H1 (cell line): ENCODE measurements around the gene ULK1. TPM values are rescaled to one million over a fixed set of nuclear protein-coding genes. Genes with fewer than 3 reads are reported as not detected.

Experiments
- CTCF ChIA-PET: fragments of 300-600 bp; sonication (Branson Sonifier 250); formaldehyde crosslinking; loops from one replicate; lab custom pipeline; 2021; ENCODE audit not compliant: partially characterized antibody; lab: Charles Lee
- POLR2A ChIA-PET: fragments of 300-600 bp; sonication (Branson Sonifier 250); formaldehyde crosslinking; loops from one replicate; lab custom pipeline; 2021; ENCODE audit warnings: inconsistent platforms; ENCODE audit not compliant: partially characterized antibody; lab: Charles Lee
- DNase-seq, 2 experiments: peaks; one replicate each; pipeline versions ENCODE4 v3.0.0 to v3.0.0-alpha.2; 2010 to 2022; ENCODE audit warnings: low spot score in 2 of 2, low read depth in 1 of 2, mixed read lengths in 1 of 2
- FAIRE-seq: peaks from 2 replicates; lab custom pipeline; 2011; peaks lifted over from hg19 to GRCh38; lab: Jason Lieb, UNC
- H2AFZ ChIP-seq: 2 replicates; pipeline ENCODE4 v1.8.1; 2012; ENCODE audit warnings: low read length, inconsistent platforms
- H2AK5ac ChIP-seq: 2 replicates; pipeline ENCODE4 v1.6.1; 2013; ENCODE audit warnings: low read depth, low read length
- H2BK120ac ChIP-seq: replicated peaks from 2 replicates; pipeline ENCODE3; 2013; ENCODE audit warnings: low read depth, low read length, inconsistent platforms
- H2BK12ac ChIP-seq: 2 replicates; pipeline ENCODE4 v1.6.1; 2013; ENCODE audit warnings: low read depth, low read length
- H2BK15ac ChIP-seq: 2 replicates; pipeline ENCODE4 v1.6.1; 2013; ENCODE audit warnings: low read length
- H2BK20ac ChIP-seq: 2 replicates; pipeline ENCODE4 v1.6.1; 2013; ENCODE audit warnings: low read length
- H2BK5ac ChIP-seq: 2 replicates; pipeline ENCODE4 v1.6.1; 2013; ENCODE audit warnings: low read depth, low read length
- H3K14ac ChIP-seq: 2 replicates; pipeline ENCODE4 v1.6.1; 2013; ENCODE audit warnings: inconsistent platforms; ENCODE audit not compliant: insufficient read length
- H3K18ac ChIP-seq: 2 replicates; pipeline ENCODE4 v1.6.1; 2013; ENCODE audit warnings: low read length; ENCODE audit errors: extremely low read depth
- H3K23ac ChIP-seq: 2 replicates; pipeline ENCODE4 v1.6.1; 2013; ENCODE audit warnings: inconsistent platforms; ENCODE audit not compliant: insufficient read length
- H3K23me2 ChIP-seq: 2 replicates; pipeline ENCODE4 v1.6.1; 2013; ENCODE audit warnings: low read depth, low read length
- H3K27ac ChIP-seq: 2 replicates; pipeline ENCODE4 v1.6.1; 2011; ENCODE audit warnings: low read depth, low read length, inconsistent platforms
- H3K27me3 ChIP-seq, 4 experiments: replicated peaks in 1 of 4; 1 replicate in 1 of 4; 2 replicates in 3 of 4; pipeline versions ENCODE4 v1.6.1 to v1.8.1; 2011 to 2013; ENCODE audit warnings: low read length in 3 of 4, mild to moderate bottlenecking in 3 of 4, inconsistent platforms in 2 of 4, mixed read lengths in 2 of 4, moderate library complexity in 1 of 4; ENCODE audit not compliant: control insufficient read depth in 3 of 4, insufficient read depth in 3 of 4; ENCODE audit errors: extremely low read depth in 1 of 4
- H3K36me3 ChIP-seq, 4 experiments: 2 replicates each; pipeline versions ENCODE4 v1.6.1 to v1.8.1; 2011 to 2013; ENCODE audit warnings: mild to moderate bottlenecking in 4 of 4, low read length in 3 of 4, moderate library complexity in 2 of 4, control low read depth in 1 of 4, inconsistent platforms in 1 of 4; ENCODE audit not compliant: insufficient read depth in 4 of 4, control insufficient read depth in 2 of 4
- H3K4ac ChIP-seq: replicated peaks from 2 replicates; pipeline ENCODE3; 2013; ENCODE audit warnings: low read length, low read depth, mixed read lengths, inconsistent platforms; ENCODE audit not compliant: insufficient read length
- H3K4me1 ChIP-seq, 4 experiments: replicated peaks in 1 of 4; 1 replicate in 1 of 4; 2 replicates in 3 of 4; pipeline versions ENCODE4 v1.6.1 to v1.8.1; 2011 to 2013; ENCODE audit warnings: low read length in 3 of 4, inconsistent platforms in 2 of 4, mixed read lengths in 1 of 4; ENCODE audit not compliant: insufficient read depth in 4 of 4, control insufficient read depth in 3 of 4
- H3K4me2 ChIP-seq, 2 experiments: 2 replicates each; pipeline versions ENCODE4 v1.6.1 to v1.8.1; 2011 to 2013; ENCODE audit warnings: low read depth in 2 of 2, low read length in 2 of 2, control low read depth in 1 of 2, inconsistent platforms in 1 of 2, mild to moderate bottlenecking in 1 of 2; ENCODE audit not compliant: insufficient read depth in 1 of 2
- H3K4me3 ChIP-seq, 4 experiments: fragments of 200-600, 300-600 bp in 1 of 4; sonication (generic), shearing (Covaris generic), sonication (Bioruptor Twin) in 1 of 4; 2 replicates each; pipeline versions ENCODE4 v1.5.1 to v1.8.1; 2011 to 2016; ENCODE audit warnings: low read length in 4 of 4, low read depth in 3 of 4, control low read depth in 2 of 4, inconsistent platforms in 2 of 4, mild to moderate bottlenecking in 2 of 4, mixed read lengths in 1 of 4, moderate library complexity in 1 of 4; ENCODE audit not compliant: insufficient read depth in 2 of 4; ENCODE audit errors: extremely low read depth in 1 of 4
- H3K56ac ChIP-seq: replicated peaks from 2 replicates; pipeline ENCODE3; 2013; ENCODE audit warnings: low read depth, mild to moderate bottlenecking, mixed read lengths, low read length, inconsistent platforms; ENCODE audit not compliant: insufficient read length
- H3K79me1 ChIP-seq: 2 replicates; pipeline ENCODE4 v1.6.1; 2013; ENCODE audit warnings: low read depth, low read length, control low read depth
- H3K79me2 ChIP-seq, 2 experiments: 2 replicates each; pipeline versions ENCODE4 v1.6.1 to v1.8.1; 2012 to 2013; ENCODE audit warnings: low read length in 2 of 2, mild to moderate bottlenecking in 2 of 2, inconsistent platforms in 1 of 2; ENCODE audit not compliant: insufficient read depth in 2 of 2, control insufficient read depth in 1 of 2
- H3K9ac ChIP-seq, 4 experiments: replicated peaks in 1 of 4; 1 replicate in 1 of 4; 2 replicates in 3 of 4; pipeline versions ENCODE4 v1.6.1 to v1.8.1; 2011 to 2013; ENCODE audit warnings: low read depth in 3 of 4, low read length in 3 of 4, control low read depth in 2 of 4, mild to moderate bottlenecking in 2 of 4, moderate library complexity in 2 of 4, inconsistent platforms in 1 of 4; ENCODE audit errors: extremely low read depth in 1 of 4
- H3K9me3 ChIP-seq, 2 experiments: 2 replicates each; pipeline versions ENCODE4 v1.6.1 to v1.8.1; 2012 to 2013; ENCODE audit warnings: mild to moderate bottlenecking in 2 of 2, moderate library complexity in 2 of 2, control low read depth in 1 of 2, inconsistent platforms in 1 of 2, low read depth in 1 of 2, low read length in 1 of 2, mixed read lengths in 1 of 2; ENCODE audit not compliant: insufficient read depth in 2 of 2
- H4K20me1 ChIP-seq, 2 experiments: replicated peaks in 1 of 2; 2 replicates each; pipeline versions ENCODE3 to v1.8.1; 2011 to 2013; ENCODE audit warnings: inconsistent platforms in 2 of 2, low read length in 2 of 2, mild to moderate bottlenecking in 1 of 2; ENCODE audit not compliant: insufficient read depth in 2 of 2, control insufficient read depth in 1 of 2
- H4K5ac ChIP-seq: 2 replicates; pipeline ENCODE4 v1.6.1; 2013; ENCODE audit warnings: low read length, low read depth, mixed read lengths, inconsistent platforms; ENCODE audit not compliant: insufficient read length
- H4K8ac ChIP-seq: 2 replicates; pipeline ENCODE4 v1.8.0; 2013; ENCODE audit warnings: mild to moderate bottlenecking, moderate library complexity, low read length, inconsistent platforms; ENCODE audit not compliant: insufficient read depth; ENCODE audit errors: extremely low read depth
- H4K91ac ChIP-seq: replicated peaks from 2 replicates; pipeline ENCODE3; 2013; ENCODE audit warnings: low read length, mixed read lengths, inconsistent platforms; ENCODE audit not compliant: insufficient read length
- CHD1 ChIP-seq: IDR thresholded peaks from 2 replicates; pipeline ENCODE4 v1.6.1; 2012; ENCODE audit warnings: low read depth, low read length, improper control_type of control experiment
- CTBP2 ChIP-seq: IDR thresholded peaks from 2 replicates; pipeline ENCODE4 v1.7.0; 2011; ENCODE audit warnings: borderline replicate concordance, mild to moderate bottlenecking, moderate library complexity, mixed read lengths, low read length; ENCODE audit not compliant: insufficient read depth, insufficient read length
- FOSL1 ChIP-seq: IDR thresholded peaks from 2 replicates; pipeline ENCODE4 v1.6.1; 2011; ENCODE audit warnings: mild to moderate bottlenecking, low read depth, low read length, moderate library complexity; ENCODE audit not compliant: insufficient read depth
- POLR2AphosphoS5 ChIP-seq: IDR thresholded peaks from 2 replicates; pipeline ENCODE4 v1.6.1; 2011; ENCODE audit warnings: low read depth, low read length
- RAD21 ChIP-seq, 2 experiments: IDR thresholded peaks in 1 of 2; conservative IDR thresholded peaks in 1 of 2; 2 replicates each; pipeline ENCODE4 v1.6.1; 2011; ENCODE audit warnings: low read depth in 2 of 2, low read length in 2 of 2, improper control_type of control experiment in 1 of 2, inconsistent platforms in 1 of 2, mild to moderate bottlenecking in 1 of 2, moderate library complexity in 1 of 2
- RFX5 ChIP-seq: IDR thresholded peaks from 2 replicates; pipeline ENCODE4 v1.6.1; 2011; ENCODE audit warnings: low read depth, low read length, improper control_type of control experiment, borderline replicate concordance
- WGBS, 2 experiments: shearing (Covaris generic) in 1 of 2; methylation state at CpG; one replicate each; pipeline versions ENCODE4 v1.1.6 to v1.1.7; 2013 to 2015; ENCODE audit warnings: low lambda C conversion rate in 2 of 2, mixed read lengths in 2 of 2, inconsistent platforms in 1 of 2, low coverage in 1 of 2, missing lambda C conversion rate in 1 of 2; ENCODE audit not compliant: insufficient replicate concordance in 2 of 2, insufficient coverage in 1 of 2, insufficient read length in 1 of 2; ENCODE audit errors: extremely low coverage in 1 of 2, missing lambda C conversion rate in 1 of 2; 5-methylcytosine and 5-hydroxymethylcytosine counted together
- polyA plus RNA-seq, 7 experiments: library from polyadenylated mRNA; depleted of rRNA in 3 of 7; stranded (reverse) in 5 of 7; unstranded in 2 of 7; fragments of >200 nt in 5 of 7; fragments of 200-250 nt in 2 of 7; gene quantifications; 1 replicate in 5 of 7; 2 replicates in 1 of 7; 4 replicates in 1 of 7; pipeline versions ENCODE4 v1.2.1 to v1.2.3, GENCODE V29; 2011 to 2013; ENCODE audit warnings: missing spikeins in 2 of 7, mixed read lengths in 2 of 7
- total RNA-seq: library from RNA; stranded (reverse); fragmentation: NEBNext Ultra II Directional; extraction: Animal tissue kit (Norgen Biotek cat#: 25700); gene quantifications from 2 replicates; pipeline ENCODE4 v1.2.1, GENCODE V29; 2021

The ULK1 gene
- total and polyA plus RNA-seq, 2 of the 8 experiments (the other 6 are each of a cell fraction or from before 2014, with no cell fraction given) = 13.0 to 44.1 TPM

GRCh38 chr12:131919366-131920156 is 25.1 kb downstream of the ULK1 start:
- Histone ChIP-seq H4K20me1 (peaks cover 0 to 11% of the 10 kb centered on the region in 2 experiments), H3K9me3 (no peaks in the 10 kb centered on the region), H2BK5ac (no peak overlapping the region; the same call in 1 of the 2 replicates), H3K18ac (no peak overlapping the region), H4K8ac (no peak overlapping the region; the same call in 1 of the 2 replicates), H2BK15ac (no peak overlapping the region), H3K79me2 (no peaks in the 10 kb centered on the region), H3K4me3 (no peak overlapping the region), H2AK5ac (no peak overlapping the region), H2AFZ (no peak overlapping the region), H3K4ac (no peak overlapping the region), H3K23ac (no peak overlapping the region), H3K56ac (no peak overlapping the region), H2BK20ac (no peak overlapping the region), H3K4me1 (no peaks in the 10 kb centered on the region), H3K14ac (no peak overlapping the region), H3K27ac (no peak overlapping the region), H3K4me2 (no peak overlapping the region), H3K27me3 (no peaks in the 10 kb centered on the region), H2BK120ac (no peak overlapping the region), H4K91ac (no peak overlapping the region), H3K36me3 (peaks cover 9 to 43% (median 26%) of the 10 kb centered on the region in 4 experiments), H2BK12ac (no peak overlapping the region), H3K23me2 (peaks cover 4% of the 10 kb centered on the region; the same call in 1 of the 2 replicates), H4K5ac (no peak overlapping the region), H3K9ac (no peak overlapping the region), H3K79me1 (no peaks in the 10 kb centered on the region)
- ChIA-PET POLR2A (interaction anchor here (1.8 to 4.8 kb wide), 3 partner anchors 8 to 66 kb away, joined by 4 to 33 read pairs (median 27); partner anchors contain the start of gene PUS1), CTCF (interaction anchor here (0.6 to 1.2 kb wide), 4 partner anchors 10 to 183 kb away, joined by 3 to 4 read pairs (median 4); no protein-coding TSS in a partner anchor)
- TF ChIP-seq RFX5 (no peak), RAD21 (IDR thresholded peaks at IDR 0.05 in 1 of 2, conservative IDR thresholded peaks at IDR 0.05 in 1 of 2; ENCODE audit: low read depth in 2 of 2, low read length in 2 of 2) (no peak), FOSL1 (no peak), CHD1 (no peak), POLR2AphosphoS5 (0 out of 2 replicates have a peak, but pooled peaks have one; percentile 26), CTBP2 (no peak)
- DNase-seq (no peak), FAIRE-seq (no peak)
- 96% methylated on average over 21 of the region's 37 CpGs; no CpG with 5 or more reads in 1 of the 2 experiments for WGBS, 2 experiments
